HEK293T (cell line): ENCODE measurements around the gene SLC19A1.

Source experiments
- BHLHE40 ChIP-seq: fragments of 450-650 bp; IDR thresholded peaks from 2 replicates; pipeline ENCODE4 v1.6.1; 2016; ENCODE audit warnings: mild to moderate bottlenecking, moderate library complexity, borderline replicate concordance
- CTBP1 ChIP-seq: fragments of 450-650 bp; IDR thresholded peaks from 2 replicates; pipeline ENCODE4 v1.6.1; 2016; ENCODE audit warnings: borderline replicate concordance
- HDGF ChIP-seq: fragments of 450-650 bp; IDR thresholded peaks from 2 replicates; pipeline ENCODE4 v1.6.1; 2017; ENCODE audit warnings: antibody characterized with exemption, borderline replicate concordance
- SP1 ChIP-seq: fragments of 450-650 bp; IDR thresholded peaks from 2 replicates; pipeline ENCODE4 v1.6.1; 2017
- SUZ12 ChIP-seq: fragments of 450-650 bp; IDR thresholded peaks from 2 replicates; pipeline ENCODE4 v1.6.1; 2016; ENCODE audit warnings: mild to moderate bottlenecking
- TARDBP ChIP-seq: fragments of 450-650 bp; IDR thresholded peaks from 2 replicates; pipeline ENCODE4 v1.6.1; 2016
- TF ChIP-seq, protein P1 (sequence below): fragments of 450-650 bp; IDR thresholded peaks from 2 replicates; pipeline ENCODE4 v1.6.1; 2016

GRCh38 chr21:45512626-45513002 lies 29.6 kb downstream of the SLC19A1 start:
- no peak for TF ChIP-seq BHLHE40
- no peak for TF ChIP-seq SP1
- TF ChIP-seq, protein P1, sequence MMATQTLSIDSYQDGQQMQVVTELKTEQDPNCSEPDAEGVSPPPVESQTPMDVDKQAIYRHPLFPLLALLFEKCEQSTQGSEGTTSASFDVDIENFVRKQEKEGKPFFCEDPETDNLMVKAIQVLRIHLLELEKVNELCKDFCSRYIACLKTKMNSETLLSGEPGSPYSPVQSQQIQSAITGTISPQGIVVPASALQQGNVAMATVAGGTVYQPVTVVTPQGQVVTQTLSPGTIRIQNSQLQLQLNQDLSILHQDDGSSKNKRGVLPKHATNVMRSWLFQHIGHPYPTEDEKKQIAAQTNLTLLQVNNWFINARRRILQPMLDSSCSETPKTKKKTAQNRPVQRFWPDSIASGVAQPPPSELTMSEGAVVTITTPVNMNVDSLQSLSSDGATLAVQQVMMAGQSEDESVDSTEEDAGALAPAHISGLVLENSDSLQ = no peak
- TF ChIP-seq CTBP1 = no peak
- TF ChIP-seq TARDBP = no peak
- no peak for TF ChIP-seq HDGF
- no peak for TF ChIP-seq SUZ12
